RWPE2 (cell line): ENCODE results near the gene THSD7B.

Experiments
- ATAC-seq: fragments of 200-7000 bp; cut with Tn5 transposase; 3 replicates; pipeline ENCODE4 v1.9.1; 2021; ENCODE audit warnings: low read depth
- DNase-seq: peaks from one replicate; pipeline ENCODE4 v3.0.0-alpha.2; 2020; ENCODE audit warnings: low spot score
- H3K27ac ChIP-seq: fragments of 450-650 bp; 2 replicates; pipeline ENCODE4 v1.5.1; 2017; ENCODE audit warnings: mild to moderate bottlenecking; ENCODE audit not compliant: poor library complexity, severe bottlenecking
- H3K27me3 ChIP-seq: fragments of 250-450 bp; sonication (Bioruptor Pico); 2 replicates; pipeline ENCODE4 v1.5.1; 2021; ENCODE audit warnings: mild to moderate bottlenecking, moderate library complexity; ENCODE audit not compliant: insufficient read depth, poor library complexity, severe bottlenecking
- H3K36me3 ChIP-seq: fragments of 250-450 bp; sonication (Bioruptor Pico); 2 replicates; pipeline ENCODE4 v1.5.1; 2020; ENCODE audit warnings: low read depth, mild to moderate bottlenecking, moderate library complexity
- H3K4me1 ChIP-seq: fragments of 250-450 bp; sonication (Bioruptor Pico); 2 replicates; pipeline ENCODE4 v1.5.1; 2021; ENCODE audit warnings: mild to moderate bottlenecking, moderate library complexity; ENCODE audit not compliant: insufficient read depth, poor library complexity, severe bottlenecking
- H3K4me3 ChIP-seq: fragments of 250-450 bp; sonication (Bioruptor Pico); 2 replicates; pipeline ENCODE4 v1.5.1; 2021; ENCODE audit warnings: mild to moderate bottlenecking, moderate library complexity; ENCODE audit not compliant: severe bottlenecking
- H3K9me3 ChIP-seq: fragments of 250-450 bp; sonication (Bioruptor Pico); 2 replicates; pipeline ENCODE4 v1.5.1; 2021; ENCODE audit warnings: mild to moderate bottlenecking, moderate library complexity; ENCODE audit not compliant: severe bottlenecking
- CTCF ChIP-seq: fragments of 450-650 bp; IDR thresholded peaks from one replicate; pipeline ENCODE4 v1.5.1; 2017; ENCODE audit warnings: mild to moderate bottlenecking, moderate library complexity; ENCODE audit not compliant: poor library complexity, severe bottlenecking

The THSD7B gene

GRCh38 chr2:137674991-137675390, 909.6 kb downstream of the THSD7B start:
- Histone ChIP-seq H3K9me3 (no peaks in the 10 kb centered on the region), H3K4me1 (no peaks in the 10 kb centered on the region), H3K36me3 (no peaks in the 10 kb centered on the region), H3K4me3 (no peak overlapping the region), H3K27ac (no peak overlapping the region), H3K27me3 (no peaks in the 10 kb centered on the region)
- no peak for ATAC-seq
- no peak for TF ChIP-seq CTCF
- DNase-seq = no peak

DNA sequence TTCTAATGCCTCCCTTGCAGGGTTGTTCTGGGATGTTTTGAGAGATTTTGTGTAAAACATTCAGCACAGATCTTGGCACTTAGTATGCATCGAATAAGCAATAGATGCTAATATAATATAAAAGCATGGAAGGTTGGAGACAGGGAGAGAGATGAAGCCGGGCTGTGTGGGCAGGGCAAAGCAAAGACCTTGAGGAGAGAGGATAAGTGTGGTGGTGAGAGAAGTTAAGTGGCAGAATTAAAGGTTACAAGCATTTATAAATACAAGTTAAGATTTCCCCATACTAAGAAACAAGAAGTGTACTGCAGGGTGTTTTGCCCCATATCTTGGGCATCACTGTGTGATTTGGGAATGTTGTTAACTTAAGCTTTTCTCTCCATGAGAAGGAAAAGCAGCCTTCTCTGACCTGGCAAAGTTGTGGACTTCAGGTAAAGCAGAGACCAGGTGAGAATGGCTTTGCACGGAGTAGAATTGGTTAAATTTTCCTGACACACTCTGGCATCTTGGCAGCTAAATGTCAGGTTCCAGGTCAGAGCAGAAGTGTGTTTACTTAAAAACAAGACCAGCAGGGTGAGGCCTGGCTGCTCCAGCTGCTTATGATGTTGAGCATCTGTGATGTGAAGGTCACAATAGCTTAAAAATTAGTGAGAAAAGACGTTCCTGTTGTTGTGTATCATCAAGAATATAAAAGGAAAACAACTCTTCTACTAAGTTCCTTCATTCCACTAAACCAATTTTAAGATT, 910.4 kb downstream of the THSD7B start:
- Histone ChIP-seq H3K4me3 (no peak overlapping the region), H3K36me3 (no peaks in the 10 kb centered on the region), H3K27me3 (no peaks in the 10 kb centered on the region), H3K9me3 (no peaks in the 10 kb centered on the region), H3K27ac (no peak overlapping the region), H3K4me1 (no peaks in the 10 kb centered on the region)
- DNase-seq (no peak), ATAC-seq (no peak)
- no peak for TF ChIP-seq CTCF

DNA sequence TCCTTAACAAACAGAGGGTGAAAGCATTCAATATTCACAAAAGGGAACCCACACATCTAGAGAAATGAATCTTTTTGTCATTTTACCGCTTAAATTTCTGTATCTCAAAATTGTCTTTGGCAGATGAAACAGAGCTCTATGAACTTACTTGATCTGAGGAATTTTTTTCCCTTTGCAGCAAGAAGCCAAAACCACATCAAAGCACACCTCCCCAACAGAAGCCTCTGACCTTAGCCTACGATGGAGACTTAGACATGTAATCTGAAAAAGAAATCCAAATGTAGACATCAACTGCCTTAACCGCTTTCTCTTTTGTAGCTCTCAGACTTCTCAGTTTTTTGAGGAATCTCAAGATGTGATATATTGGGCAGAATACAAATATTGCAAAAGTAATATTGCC, 911.0 kb downstream of the THSD7B start:
- Histone ChIP-seq H3K36me3 (no peaks in the 10 kb centered on the region), H3K27ac (no peak overlapping the region), H3K27me3 (no peaks in the 10 kb centered on the region), H3K4me1 (no peaks in the 10 kb centered on the region), H3K4me3 (no peak overlapping the region), H3K9me3 (no peaks in the 10 kb centered on the region)
- ATAC-seq = no peak
- DNase-seq = no peak
- TF ChIP-seq CTCF = no peak

DNA sequence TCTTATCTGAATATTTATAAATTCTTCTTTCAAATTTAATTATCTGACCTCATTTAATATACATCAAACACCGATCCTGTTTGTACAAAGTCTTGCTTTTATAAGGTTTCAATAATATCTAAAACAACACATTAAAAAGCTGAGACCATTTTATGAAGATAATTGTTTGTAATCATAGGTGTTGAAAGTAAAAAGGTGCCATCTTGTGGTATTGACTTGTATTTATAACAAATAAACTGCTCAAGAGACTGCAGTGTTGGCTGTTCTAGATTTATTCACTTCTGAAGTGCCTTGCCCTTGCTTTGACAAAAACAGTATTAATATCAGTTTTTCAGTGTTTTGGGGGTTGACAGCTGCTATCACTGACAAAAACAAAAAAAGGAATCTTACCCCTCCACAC, 912.1 kb downstream of the THSD7B start:
- TF ChIP-seq CTCF = peak; percentile 5

DNA sequence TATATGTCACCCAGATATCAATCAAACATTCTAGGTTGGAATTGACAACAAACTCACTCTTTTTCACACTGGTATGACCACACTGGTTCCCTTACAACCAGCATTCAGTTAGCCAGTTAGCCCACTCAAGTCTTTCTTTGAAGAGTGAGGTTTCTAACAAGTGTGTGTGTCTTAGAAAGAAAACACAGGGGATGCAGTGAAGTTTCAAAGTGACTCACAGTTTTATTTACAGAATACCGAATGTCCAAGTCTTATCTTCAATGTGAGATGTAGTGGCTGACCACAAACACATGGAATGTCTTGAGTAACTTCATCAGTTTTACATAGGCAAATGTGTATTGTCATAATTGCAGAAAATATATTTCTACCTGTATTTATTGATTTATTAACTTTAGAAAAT, 924.2 kb downstream of the THSD7B start:
- DNase-seq (no peak), ATAC-seq (no peak)
- Histone ChIP-seq H3K27ac (no peak overlapping the region), H3K9me3 (no peaks in the 10 kb centered on the region), H3K36me3 (no peaks in the 10 kb centered on the region), H3K27me3 (no peaks in the 10 kb centered on the region), H3K4me1 (peaks cover 7% of the 10 kb centered on the region), H3K4me3 (no peak overlapping the region)
- no peak for TF ChIP-seq CTCF

More for the DNA sequence above, 912.1 kb downstream of the THSD7B start:
- DNase-seq (no peak), ATAC-seq (no peak)
- H3K27me3 ChIP-seq = no peaks in the 10 kb centered on the region
- H3K27ac ChIP-seq = no peak overlapping the region
- no peaks in the 10 kb centered on the region for H3K9me3 ChIP-seq
- no peaks in the 10 kb centered on the region for H3K36me3 ChIP-seq
- H3K4me3 ChIP-seq = no peak overlapping the region
- H3K4me1 ChIP-seq = no peaks in the 10 kb centered on the region
